ENCODE results near the gene DOCK4.

The DOCK4 gene

GRCh38 chr7:112103246-112103645 is 103.0 kb downstream of the DOCK4 start:
- FAIRE-seq: no peak

- FAIRE-seq: no peak
Measured at GRCh38 chr7:112101201-112101846, 104.9 kb downstream of the DOCK4 start.

GRCh38 chr7:112097524-112097923 is 108.7 kb downstream of the DOCK4 start:
- no peak for FAIRE-seq

GRCh38 chr7:112093409-112093808 is 112.8 kb downstream of the DOCK4 start:
- FAIRE-seq: no peak

GRCh38 chr7:112092709-112093395 is 113.3 kb downstream of the DOCK4 start:
- FAIRE-seq: no peak

GRCh38 chr7:112092306-112092705 is 113.9 kb downstream of the DOCK4 start:
- no peak for FAIRE-seq

GRCh38 chr7:112091768-112092167 is 114.4 kb downstream of the DOCK4 start:
- no peak for FAIRE-seq

- no peak for FAIRE-seq
Measured at GRCh38 chr7:112089551-112089950, 116.6 kb downstream of the DOCK4 start.

- FAIRE-seq: no peak
Measured at GRCh38 chr7:112088484-112089016, 117.6 kb downstream of the DOCK4 start.

GRCh38 chr7:112086496-112087254 is 119.5 kb downstream of the DOCK4 start:
- FAIRE-seq: no peak

- no peak for FAIRE-seq
Measured at GRCh38 chr7:112084520-112084971, 121.7 kb downstream of the DOCK4 start.

- FAIRE-seq: no peak
Measured at GRCh38 chr7:112083776-112084355, 122.3 kb downstream of the DOCK4 start.

GRCh38 chr7:112082306-112082705 is 123.9 kb downstream of the DOCK4 start:
- no peak for FAIRE-seq

- FAIRE-seq: no peak
Measured at GRCh38 chr7:112081778-112082177, 124.4 kb downstream of the DOCK4 start.

GRCh38 chr7:112080978-112081377 is 125.2 kb downstream of the DOCK4 start:
- no peak for FAIRE-seq

- FAIRE-seq: no peak
Measured at GRCh38 chr7:112080441-112080840, 125.8 kb downstream of the DOCK4 start.

- no peak for FAIRE-seq
Measured at GRCh38 chr7:112079673-112080072, 126.5 kb downstream of the DOCK4 start.

GRCh38 chr7:112079122-112079521 is 127.1 kb downstream of the DOCK4 start:
- no peak for FAIRE-seq

- FAIRE-seq: no peak
Measured at GRCh38 chr7:112076324-112076723, 129.9 kb downstream of the DOCK4 start.

GRCh38 chr7:112074464-112074863 is 131.7 kb downstream of the DOCK4 start:
- no peak for FAIRE-seq

GRCh38 chr7:112073530-112073929 is 132.7 kb downstream of the DOCK4 start:
- no peak for FAIRE-seq

- no peak for FAIRE-seq
Measured at GRCh38 chr7:112072541-112073245, 133.5 kb downstream of the DOCK4 start.

- FAIRE-seq: no peak
Measured at GRCh38 chr7:112071856-112072255, 134.3 kb downstream of the DOCK4 start.
